Neural progenitor cell (in vitro differentiated cells): ENCODE data around the gene SREBF2. TPM values are rescaled to one million over a fixed set of nuclear protein-coding genes. Genes with fewer than 3 reads are reported as not detected.
"Not testable (repeated sequence)": the region's sequence is repeated elsewhere in the genome, so short reads cannot be mapped to it uniquely, and the experiment has no call there.

Source experiments
- DNase-seq: peaks from one replicate; pipeline ENCODE4 v3.0.0-alpha.2; 2016; ENCODE audit warnings: low spot score
- H2AFZ ChIP-seq: fragments of 200-600 bp; sonication (generic); replicated peaks from 2 replicates; pipeline ENCODE4 v1.6.1; 2016; ENCODE audit warnings: antibody characterized with exemption
- H3F3A ChIP-seq: fragments of 200-600 bp; sonication (generic); 2 replicates; pipeline ENCODE4 v1.6.1; 2016; ENCODE audit warnings: antibody characterized with exemption, low read depth
- H3K27ac ChIP-seq: fragments of 200-600 bp; sonication (generic); 2 replicates; pipeline ENCODE4 v1.5.1; 2016; ENCODE audit warnings: mild to moderate bottlenecking
- H3K27me3 ChIP-seq: fragments of 200-600 bp; sonication (generic); 2 replicates; pipeline ENCODE4 v1.6.1; 2016; ENCODE audit warnings: mild to moderate bottlenecking, moderate library complexity
- H3K36me3 ChIP-seq: fragments of 200-600 bp; sonication (generic); 2 replicates; pipeline ENCODE4 v1.5.1; 2016
- H3K4me1 ChIP-seq: fragments of 200-600 bp; sonication (generic); 2 replicates; pipeline ENCODE4 v1.6.1; 2016; ENCODE audit warnings: mixed run types
- H3K4me2 ChIP-seq: fragments of 200-600 bp; sonication (generic); 2 replicates; pipeline ENCODE4 v1.6.1; 2016
- H3K4me3 ChIP-seq: fragments of 200-600 bp; sonication (generic); 2 replicates; pipeline ENCODE4 v1.5.1; 2016
- H3K79me2 ChIP-seq: fragments of 200-600 bp; sonication (generic); 2 replicates; pipeline ENCODE4 v1.6.1; 2016; ENCODE audit warnings: low read depth
- H3K9ac ChIP-seq: fragments of 200-600 bp; sonication (generic); 2 replicates; pipeline ENCODE4 v1.6.1; 2016
- H3K9me3 ChIP-seq: fragments of 200-600 bp; sonication (generic); 2 replicates; pipeline ENCODE4 v1.5.1; 2016; ENCODE audit warnings: low read depth
- H4K20me1 ChIP-seq: fragments of 200-600 bp; sonication (generic); 2 replicates; pipeline ENCODE4 v1.6.1; 2016; ENCODE audit warnings: low read depth
- H3K27ac Mint-ChIP-seq: 3 replicates; pipeline ENCODE4 v1.8.0; 2021; ENCODE audit warnings: mixed read lengths
- H3K27me3 Mint-ChIP-seq: 2 replicates; pipeline ENCODE4 v1.8.0; 2022; ENCODE audit warnings: low read depth, mild to moderate bottlenecking, inconsistent platforms, moderate library complexity, mixed read lengths; ENCODE audit not compliant: insufficient read depth
- H3K36me3 Mint-ChIP-seq: 3 replicates; pipeline ENCODE4 v1.8.0; 2021; ENCODE audit warnings: mixed read lengths
- H3K4me1 Mint-ChIP-seq: 3 replicates; pipeline ENCODE4 v1.8.0; 2021; ENCODE audit warnings: mixed read lengths
- H3K4me3 Mint-ChIP-seq: 3 replicates; pipeline ENCODE4 v1.8.0; 2021; ENCODE audit warnings: mild to moderate bottlenecking, moderate library complexity, mixed read lengths
- H3K9me3 Mint-ChIP-seq: 3 replicates; pipeline ENCODE4 v1.8.0; 2020; ENCODE audit warnings: mixed read lengths
- CTCF ChIP-seq: fragments of 200-600 bp; sonication (generic); IDR thresholded peaks from 2 replicates; pipeline ENCODE4 v1.5.1; 2017; ENCODE audit warnings: antibody characterized with exemption, mild to moderate bottlenecking
- EZH2 ChIP-seq: fragments of 200-600 bp; sonication (generic); IDR thresholded peaks from 2 replicates; pipeline ENCODE4 v1.6.1; 2017; ENCODE audit warnings: antibody characterized with exemption, mild to moderate bottlenecking, moderate library complexity
- EZH2phosphoT487 ChIP-seq: fragments of 200-600 bp; sonication (generic); IDR thresholded peaks from 2 replicates; pipeline ENCODE4 v1.6.1; 2017; ENCODE audit warnings: antibody characterized with exemption
- total RNA-seq: library from RNA; depleted of rRNA; stranded (reverse); fragments of >200 nt; gene quantifications from 2 replicates; pipeline ENCODE4 v1.2.3, GENCODE V29; 2015; ENCODE audit warnings: low replicate concordance

The SREBF2 gene
- total RNA-seq, 1 donor from 2014 or later, result 64.0 TPM

- H3K27ac ChIP-seq, result no peak overlapping the region
Observed at GRCh38 chr22:41947424-41948080, 114.6 kb downstream of the SREBF2 start.

GRCh38 chr22:41948142-41948541 lies 115.2 kb downstream of the SREBF2 start:
- no peaks in the 10 kb centered on the region for H3K9me3 Mint-ChIP-seq
- H3K4me2 ChIP-seq, result peak overlapping the region; percentile 20
- H3K4me1 ChIP-seq, result peaks cover 25% of the 10 kb centered on the region
- peak overlapping the region; percentile 89 for H3K4me3 Mint-ChIP-seq
- peaks cover 15% of the 10 kb centered on the region for H3K79me2 ChIP-seq
- no peaks in the 10 kb centered on the region for H3K27me3 Mint-ChIP-seq
- peak overlapping the region; percentile 42 for H3K27ac Mint-ChIP-seq
- H4K20me1 ChIP-seq, result no peaks in the 10 kb centered on the region
- H3K9ac ChIP-seq, result no peak overlapping the region
- H2AFZ ChIP-seq, result no peak overlapping the region
- no peak overlapping the region for H3K4me3 ChIP-seq
- H3F3A ChIP-seq, result peaks cover 23% of the 10 kb centered on the region
- H3K36me3 Mint-ChIP-seq, result peaks cover 9% of the 10 kb centered on the region
- H3K27me3 ChIP-seq, result no peaks in the 10 kb centered on the region
- H3K27ac ChIP-seq, result no peak overlapping the region
- DNase-seq, result no peak
- H3K36me3 ChIP-seq, result no peaks in the 10 kb centered on the region
- no peaks in the 10 kb centered on the region for H3K9me3 ChIP-seq
- TF ChIP-seq CTCF, result no peak
- no peak for TF ChIP-seq EZH2phosphoT487
- TF ChIP-seq EZH2, result no peak
- peaks cover 56% of the 10 kb centered on the region for H3K4me1 Mint-ChIP-seq

More at GRCh38 chr22:41947424-41948080, 114.6 kb downstream of the SREBF2 start:
- Histone ChIP-seq H3K9me3 (no peaks in the 10 kb centered on the region), H2AFZ (peak overlapping the region; percentile 83), H3K36me3 (no peaks in the 10 kb centered on the region), H3K4me1 (peaks cover 25% of the 10 kb centered on the region), H4K20me1 (no peaks in the 10 kb centered on the region), H3F3A (peaks cover 28% of the 10 kb centered on the region), H3K4me2 (peak overlapping the region; percentile 73), H3K27me3 (no peaks in the 10 kb centered on the region), H3K79me2 (peaks cover 15% of the 10 kb centered on the region), H3K9ac (no peak overlapping the region), H3K4me3 (peak overlapping the region; percentile 51)
- Mint-ChIP-seq H3K4me3 (peak overlapping the region; percentile 89), H3K9me3 (no peaks in the 10 kb centered on the region), H3K36me3 (peaks cover 13% of the 10 kb centered on the region), H3K27ac (peak overlapping the region; percentile 37), H3K4me1 (peaks cover 56% of the 10 kb centered on the region), H3K27me3 (no peaks in the 10 kb centered on the region)
- TF ChIP-seq EZH2, result no peak
- no peak for TF ChIP-seq EZH2phosphoT487
- TF ChIP-seq CTCF, result no peak
- no peak for DNase-seq

GRCh38 chr22:41948928-41949296 lies 116.0 kb downstream of the SREBF2 start:
- H3F3A ChIP-seq, result peaks cover 21% of the 10 kb centered on the region
- H3K4me3 Mint-ChIP-seq, DNase-seq, H3K4me2 ChIP-seq, H4K20me1 ChIP-seq, H3K4me3 ChIP-seq, H3K36me3 Mint-ChIP-seq, H2AFZ ChIP-seq, H3K9me3 ChIP-seq, H3K9me3 Mint-ChIP-seq, H3K27ac ChIP-seq, H3K36me3 ChIP-seq, H3K27me3 Mint-ChIP-seq, H3K27me3 ChIP-seq, H3K9ac ChIP-seq: not testable (repeated sequence)
- H3K4me1 ChIP-seq, result peaks cover 25% of the 10 kb centered on the region
- H3K79me2 ChIP-seq, result peaks cover 15% of the 10 kb centered on the region
- Mint-ChIP-seq H3K27ac (peak overlapping the region; percentile 76), H3K4me1 (peaks cover 59% of the 10 kb centered on the region)

- Histone ChIP-seq H3K4me1 (peaks cover 25% of the 10 kb centered on the region), H3K4me3 (no peak overlapping the region), H3K9me3 (no peaks in the 10 kb centered on the region), H3K4me2 (no peak overlapping the region), H3K27me3 (no peaks in the 10 kb centered on the region), H3K79me2 (peaks cover 15% of the 10 kb centered on the region), H3K9ac (no peak overlapping the region), H4K20me1 (no peaks in the 10 kb centered on the region), H3F3A (peaks cover 20% of the 10 kb centered on the region), H3K36me3 (no peaks in the 10 kb centered on the region), H2AFZ (no peak overlapping the region), H3K27ac (no peak overlapping the region)
- DNase-seq, result no peak
- peaks cover 59% of the 10 kb centered on the region for H3K4me1 Mint-ChIP-seq
- peaks cover 5% of the 10 kb centered on the region for H3K36me3 Mint-ChIP-seq
- H3K27ac Mint-ChIP-seq, result peak overlapping the region; percentile 76
- no peaks in the 10 kb centered on the region for H3K9me3 Mint-ChIP-seq
- TF ChIP-seq CTCF (no peak), EZH2 (no peak), EZH2phosphoT487 (no peak)
- no peak overlapping the region for H3K4me3 Mint-ChIP-seq
- peaks cover 2% of the 10 kb centered on the region for H3K27me3 Mint-ChIP-seq
Observed at GRCh38 chr22:41949297-41949965, 116.5 kb downstream of the SREBF2 start.
